Endodermal cell (in vitro differentiated cells): Measurements from ENCODE around the gene WBP11. TPM values are rescaled to one million over a fixed set of nuclear protein-coding genes. Genes with fewer than 3 reads are reported as not detected.

ENCODE experiments used
- DNase-seq: peaks from one replicate; pipeline ENCODE4 v3.0.0-alpha.2; 2017
- H3K27ac ChIP-seq: 2 replicates; pipeline ENCODE4 v1.5.1; 2013; ENCODE audit warnings: mild to moderate bottlenecking, low read depth, low read length, moderate library complexity
- H3K27me3 ChIP-seq: 2 replicates; pipeline ENCODE4 v1.6.1; 2013; ENCODE audit warnings: mild to moderate bottlenecking, low read length, moderate library complexity; ENCODE audit not compliant: insufficient read depth, control insufficient read depth, poor library complexity, severe bottlenecking
- H3K36me3 ChIP-seq: 2 replicates; pipeline ENCODE4 v1.7.0; 2013; ENCODE audit warnings: mild to moderate bottlenecking, low read length, moderate library complexity; ENCODE audit not compliant: control insufficient read depth, insufficient read depth
- H3K4me1 ChIP-seq: one replicate; pipeline ENCODE4 v1.7.0; 2013; ENCODE audit warnings: low read length; ENCODE audit not compliant: control insufficient read depth, insufficient read depth
- H3K4me3 ChIP-seq: 2 replicates; pipeline ENCODE4 v1.5.1; 2013; ENCODE audit warnings: mild to moderate bottlenecking, low read length, moderate library complexity
- H3K9ac ChIP-seq: 2 replicates; pipeline ENCODE4 v1.6.1; 2013; ENCODE audit warnings: mild to moderate bottlenecking, low read length, moderate library complexity; ENCODE audit not compliant: poor library complexity, severe bottlenecking; ENCODE audit errors: extremely low read depth
- H3K9me3 ChIP-seq: 2 replicates; pipeline ENCODE4 v1.6.1; 2013; ENCODE audit warnings: mild to moderate bottlenecking, low read length, moderate library complexity; ENCODE audit not compliant: control insufficient read depth
- H3K27ac Mint-ChIP-seq: 2 replicates; pipeline ENCODE4 v1.8.0; 2020; ENCODE audit warnings: mixed read lengths
- H3K27me3 Mint-ChIP-seq: 2 replicates; pipeline ENCODE4 v1.8.0; 2021; ENCODE audit warnings: mild to moderate bottlenecking, mixed read lengths; ENCODE audit not compliant: insufficient read depth
- H3K36me3 Mint-ChIP-seq: 2 replicates; pipeline ENCODE4 v1.8.0; 2020; ENCODE audit warnings: low read depth, mixed read lengths
- H3K4me1 Mint-ChIP-seq: 2 replicates; pipeline ENCODE4 v1.8.0; 2020; ENCODE audit warnings: mixed read lengths
- H3K4me3 Mint-ChIP-seq: 2 replicates; pipeline ENCODE4 v1.8.0; 2020; ENCODE audit warnings: mild to moderate bottlenecking, moderate library complexity, mixed read lengths
- H3K9me3 Mint-ChIP-seq: 2 replicates; pipeline ENCODE4 v1.8.0; 2020; ENCODE audit warnings: mild to moderate bottlenecking, mixed read lengths
- WGBS, 2 experiments: methylation state at CpG; one replicate each; pipeline versions ENCODE4 v1.1.5 to v1.1.7; 2013; ENCODE audit warnings: missing lambda C conversion rate in 2 of 2, mixed read lengths in 1 of 2; ENCODE audit not compliant: insufficient coverage in 1 of 2, insufficient read length in 1 of 2; 5-methylcytosine and 5-hydroxymethylcytosine counted together
- total RNA-seq, 2 donors: library from RNA; stranded (reverse); fragmentation: NEBNext Ultra II Directional in 1 of 2; extraction: Animal tissue kit (Norgen Biotek cat#: 25700) in 1 of 2; gene quantifications; 2 replicates in 1 of 2; 3 replicates in 1 of 2; pipeline ENCODE4 v1.2.1, GENCODE V29; 2021
- TF ChIP-seq, protein P1 (sequence below): fragments of 200-600 bp; sonication (generic); conservative IDR thresholded peaks from 2 replicates; pipeline ENCODE4 v1.5.0; 2021; ENCODE audit warnings: antibody characterized with exemption, mild to moderate bottlenecking

WBP11 gene
- total RNA-seq, 2 donors from 2014 or later = 97.4 to 150 TPM

- H3K9ac ChIP-seq = no peak overlapping the region
- H3K27ac ChIP-seq = no peak overlapping the region
- WGBS, 2 experiments = 57% methylated on average over 13 to 17 of the region's 17 CpGs
- no peaks in the 10 kb centered on the region for H3K36me3 ChIP-seq
- no peaks in the 10 kb centered on the region for H3K4me1 ChIP-seq
- H3K36me3 Mint-ChIP-seq = peaks cover 25% of the 10 kb centered on the region
- H3K4me3 Mint-ChIP-seq = no peak overlapping the region
- DNase-seq = peak; percentile 85
- TF ChIP-seq, protein P1, sequence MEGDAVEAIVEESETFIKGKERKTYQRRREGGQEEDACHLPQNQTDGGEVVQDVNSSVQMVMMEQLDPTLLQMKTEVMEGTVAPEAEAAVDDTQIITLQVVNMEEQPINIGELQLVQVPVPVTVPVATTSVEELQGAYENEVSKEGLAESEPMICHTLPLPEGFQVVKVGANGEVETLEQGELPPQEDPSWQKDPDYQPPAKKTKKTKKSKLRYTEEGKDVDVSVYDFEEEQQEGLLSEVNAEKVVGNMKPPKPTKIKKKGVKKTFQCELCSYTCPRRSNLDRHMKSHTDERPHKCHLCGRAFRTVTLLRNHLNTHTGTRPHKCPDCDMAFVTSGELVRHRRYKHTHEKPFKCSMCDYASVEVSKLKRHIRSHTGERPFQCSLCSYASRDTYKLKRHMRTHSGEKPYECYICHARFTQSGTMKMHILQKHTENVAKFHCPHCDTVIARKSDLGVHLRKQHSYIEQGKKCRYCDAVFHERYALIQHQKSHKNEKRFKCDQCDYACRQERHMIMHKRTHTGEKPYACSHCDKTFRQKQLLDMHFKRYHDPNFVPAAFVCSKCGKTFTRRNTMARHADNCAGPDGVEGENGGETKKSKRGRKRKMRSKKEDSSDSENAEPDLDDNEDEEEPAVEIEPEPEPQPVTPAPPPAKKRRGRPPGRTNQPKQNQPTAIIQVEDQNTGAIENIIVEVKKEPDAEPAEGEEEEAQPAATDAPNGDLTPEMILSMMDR = peak; percentile 92
- H3K4me3 ChIP-seq = no peak overlapping the region
- peaks cover 3% of the 10 kb centered on the region for H3K4me1 Mint-ChIP-seq
- peaks cover 30% of the 10 kb centered on the region for H3K9me3 Mint-ChIP-seq
- H3K27me3 ChIP-seq = no peaks in the 10 kb centered on the region
- H3K27me3 Mint-ChIP-seq = no peaks in the 10 kb centered on the region
- H3K9me3 ChIP-seq = peaks cover 11% of the 10 kb centered on the region
- no peak overlapping the region for H3K27ac Mint-ChIP-seq
Observed at GRCh38 chr12:14756334-14757143, 46.7 kb downstream of the WBP11 start.

GRCh38 chr12:14751986-14752385 lies 51.3 kb downstream of the WBP11 start:
- H3K27ac Mint-ChIP-seq = no peak overlapping the region
- H3K9me3 ChIP-seq = no peaks in the 10 kb centered on the region
- H3K36me3 ChIP-seq = no peaks in the 10 kb centered on the region
- no peak overlapping the region for H3K4me3 Mint-ChIP-seq
- no peak overlapping the region for H3K27ac ChIP-seq
- H3K27me3 Mint-ChIP-seq = no peaks in the 10 kb centered on the region
- H3K4me3 ChIP-seq = no peak overlapping the region
- H3K4me1 Mint-ChIP-seq = peaks cover 3% of the 10 kb centered on the region
- peaks cover 7% of the 10 kb centered on the region for H3K9me3 Mint-ChIP-seq
- peaks cover 6% of the 10 kb centered on the region for H3K36me3 Mint-ChIP-seq
- TF ChIP-seq, protein P1 = no peak
- H3K9ac ChIP-seq = no peak overlapping the region
- no peaks in the 10 kb centered on the region for H3K27me3 ChIP-seq
- H3K4me1 ChIP-seq = no peaks in the 10 kb centered on the region
- no peak for DNase-seq

- WGBS, 2 experiments = 95 to 100% methylated on average over 1 of the region's 1 CpG
- no peak overlapping the region for H3K4me3 Mint-ChIP-seq
Observed at GRCh38 chr12:14743061-14743460, 60.2 kb downstream of the WBP11 start.

More at GRCh38 chr12:14743061-14743460, 60.2 kb downstream of the WBP11 start:
- no peaks in the 10 kb centered on the region for H3K4me1 Mint-ChIP-seq
- DNase-seq = no peak
- Histone ChIP-seq H3K27ac (no peak overlapping the region), H3K4me1 (no peaks in the 10 kb centered on the region), H3K36me3 (no peaks in the 10 kb centered on the region), H3K27me3 (no peaks in the 10 kb centered on the region), H3K9me3 (peaks cover 23% of the 10 kb centered on the region), H3K4me3 (no peak overlapping the region), H3K9ac (no peak overlapping the region)
- no peaks in the 10 kb centered on the region for H3K27me3 Mint-ChIP-seq
- H3K9me3 Mint-ChIP-seq = peaks cover 64% of the 10 kb centered on the region
- TF ChIP-seq, protein P1 = no peak
- peaks cover 46% of the 10 kb centered on the region for H3K36me3 Mint-ChIP-seq
- no peak overlapping the region for H3K27ac Mint-ChIP-seq
